Measurements from ENCODE around the gene JAM3. TPM values are rescaled to one million over a fixed set of nuclear protein-coding genes. Genes with fewer than 3 reads are reported as not detected.

Gene JAM3
- total and polyA plus RNA-seq, 9 of the 15 experiments (the other 6 are each of a cell fraction or from before 2014, with no cell fraction given) = 0.22 to 0.76 (median 0.40) TPM

DNA sequence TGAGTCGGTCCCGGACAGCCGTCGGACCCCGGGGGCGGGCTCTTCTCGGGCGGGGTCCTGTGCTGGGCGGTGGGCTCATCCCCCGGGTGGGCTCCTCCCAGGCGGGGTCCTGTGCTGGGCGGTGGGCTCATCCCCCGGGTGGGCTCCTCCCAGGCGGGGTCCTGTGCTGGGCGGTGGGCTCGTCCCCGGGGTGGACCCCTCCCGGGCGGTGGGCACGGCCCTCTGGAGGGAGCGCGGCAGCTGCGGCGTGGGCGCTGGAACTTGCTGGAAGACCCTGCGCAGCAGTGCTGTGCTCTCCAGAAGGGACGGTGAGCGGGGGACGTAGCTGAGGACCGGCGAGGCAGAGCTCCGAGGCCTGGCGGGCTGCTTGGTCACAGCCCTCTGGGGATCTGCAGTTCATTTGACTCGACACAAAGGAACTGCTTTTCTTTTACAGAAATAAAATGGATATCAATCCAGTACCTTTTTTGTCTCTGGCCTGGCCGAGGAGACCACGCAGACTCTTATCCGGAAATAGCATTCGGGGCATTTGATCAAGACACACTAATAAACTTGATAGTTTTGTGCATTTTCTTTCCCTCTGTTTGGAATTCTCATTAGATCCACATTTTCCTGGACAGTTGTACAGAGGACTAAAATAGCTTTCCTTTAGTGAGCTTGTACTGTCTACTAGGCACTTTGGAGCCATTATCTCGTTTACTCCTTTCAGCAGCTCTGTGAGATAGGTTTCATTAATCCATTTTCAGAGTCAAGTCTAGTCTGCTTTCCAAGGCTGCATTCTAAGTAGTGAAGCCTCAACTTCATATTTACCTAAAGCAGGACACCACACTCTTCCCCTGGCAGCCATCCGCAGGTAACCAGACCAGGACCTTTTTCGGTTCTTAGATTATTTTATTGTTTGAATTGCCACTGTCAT is 812 bp downstream of the JAM3 start:
- Histone ChIP-seq H3K4me3 (no peak overlapping the region), H3K4me2 (ENCODE audit: insufficient read depth, low read length) (no peak overlapping the region), H2AFZ (ENCODE audit: low read depth, low read length) (no peak overlapping the region), H3K27me3 (ENCODE audit: control insufficient read depth in 2 of 2, insufficient read depth in 2 of 2, low read length in 2 of 2) (peaks cover 5 to 18% of the 10 kb centered on the region in 2 experiments), H3K9ac (ENCODE audit: insufficient read depth in 1 of 2, low read depth in 2 of 2, low read length in 2 of 2) (peak overlapping the region in 1 of 2 experiments; percentile 4; a peak in 1 of 4 replicates), H4K20me1 (replicated peaks; ENCODE audit: control insufficient read depth, insufficient read depth, low read length) (0 out of 2 replicates have a peak, but pooled peaks cover under 1% of the 10 kb centered on the region), H3K9me3 (replicated peaks; ENCODE audit: control insufficient read depth, insufficient read depth, low read depth, low read length) (no peaks in the 10 kb centered on the region), H3K9me1 (ENCODE audit: control insufficient read depth, insufficient read depth, low read length) (no peaks in the 10 kb centered on the region), H3K4me1 (replicated peaks in 1 of 2; ENCODE audit: control insufficient read depth in 2 of 2, insufficient read depth in 2 of 2, low read length in 2 of 2) (peaks cover 0 to 10% of the 10 kb centered on the region in 2 experiments; a peak in 2 of 5 replicates), H3K79me2 (ENCODE audit: control insufficient read depth, insufficient read depth, low read length) (no peaks in the 10 kb centered on the region), H3K27ac (ENCODE audit: extremely low read depth, low read depth, low read length) (no peak overlapping the region), H3K36me3 (ENCODE audit: control insufficient read depth, insufficient read depth, low read length) (no peaks in the 10 kb centered on the region)
- ATAC-seq (no peak; the same call in 2 of the 3 replicates), DNase-seq (ENCODE audit: extremely low read depth in 1 of 4, low spot score in 3 of 4) (no peak), FAIRE-seq (no peak)
- BruUV-seq (replicated peaks) = no TSS peak
- TF ChIP-seq ZNF589 (CRISPR knock-in tag; IDR thresholded peaks at IDR 0.05; ENCODE audit: low read depth) (no peak), ZNF780A (CRISPR knock-in tag; IDR thresholded peaks at IDR 0.05) (no peak), MXI1 (IDR thresholded peaks at IDR 0.05; ENCODE audit: low read depth, low read length) (no peak), MYBL2 (IDR thresholded peaks at IDR 0.05; ENCODE audit: low read depth) (no peak), MYBL2 (CRISPR knock-in tag; IDR thresholded peaks at IDR 0.05; ENCODE audit: borderline replicate concordance) (no peak), CBFA2T3 (IDR thresholded peaks at IDR 0.05) (no peak), ZNF583 (CRISPR knock-in tag; IDR thresholded peaks at IDR 0.05) (no peak), KAT8 (IDR thresholded peaks at IDR 0.05; ENCODE audit: low read depth) (no peak), TAF1 (IDR thresholded peaks at IDR 0.05; ENCODE audit: control insufficient read depth, extremely low read depth, insufficient read depth, low read length, severe bottlenecking) (no peak), ZNF655 (CRISPR knock-in tag; IDR thresholded peaks at IDR 0.05) (no peak)
- TF ChIP-seq, protein P1, sequence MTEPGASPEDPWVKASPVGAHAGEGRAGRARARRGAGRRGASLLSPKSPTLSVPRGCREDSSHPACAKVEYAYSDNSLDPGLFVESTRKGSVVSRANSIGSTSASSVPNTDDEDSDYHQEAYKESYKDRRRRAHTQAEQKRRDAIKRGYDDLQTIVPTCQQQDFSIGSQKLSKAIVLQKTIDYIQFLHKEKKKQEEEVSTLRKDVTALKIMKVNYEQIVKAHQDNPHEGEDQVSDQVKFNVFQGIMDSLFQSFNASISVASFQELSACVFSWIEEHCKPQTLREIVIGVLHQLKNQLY (CRISPR knock-in tag; conservative IDR thresholded peaks at IDR 0.05) = no peak
- intact Hi-C loops (cut with micrococcal nuclease) = no loop called here
- 40% methylated on average over 22 of the region's 41 CpGs for WGBS (ENCODE audit: insufficient coverage, low coverage, missing lambda C conversion rate)
- ChIA-PET POLR2A (interaction anchor here (1.2 kb wide), 1 partner anchor 23 kb away, joined by 3 read pairs; no protein-coding TSS in a partner anchor), CTCF (ENCODE audit: low intra/inter-chr PET ratio) (no interaction called here)
- in situ Hi-C loops (cut with MboI) = no loop called here
